NK-92 (cell line): Measurements from ENCODE around the gene BOD1.

ENCODE experiments used
- DNase-seq: peaks from one replicate; lab custom pipeline; 2025; ENCODE audit not compliant: unreplicated experiment; lab: John Stamatoyannopoulos, UW

BOD1 gene

DNA sequence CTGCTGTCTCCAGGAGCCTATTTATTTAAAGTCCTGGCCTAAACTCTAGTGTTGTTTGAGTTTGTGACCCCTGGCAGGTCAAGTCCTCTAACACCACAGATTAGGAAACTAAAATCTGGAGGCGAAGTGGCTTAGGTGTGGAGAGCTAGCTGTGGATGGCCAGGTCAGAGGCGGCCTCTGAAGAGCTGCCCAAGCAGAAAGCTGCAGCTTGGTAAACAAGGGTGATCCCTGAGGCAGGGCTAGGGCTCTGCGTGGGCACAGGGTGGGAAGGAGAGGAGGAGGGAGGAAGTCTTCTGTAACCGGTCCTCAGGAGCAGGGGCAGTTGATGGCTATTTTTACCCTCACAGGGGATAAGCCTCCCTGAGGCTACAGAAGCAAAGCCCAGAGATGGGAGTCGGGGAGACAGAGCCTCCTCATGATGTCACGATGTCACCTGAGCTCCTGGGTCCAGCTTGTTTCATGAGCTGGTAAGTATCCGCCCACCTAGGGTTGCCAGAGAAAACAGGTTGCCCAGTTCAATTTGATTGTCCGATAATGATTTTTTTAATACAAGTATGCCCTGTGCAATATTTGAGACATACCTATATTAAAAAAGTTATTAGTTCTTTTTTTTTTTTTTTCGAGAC is 25.9 kb upstream of the BOD1 start:
- no peak for DNase-seq

DNA sequence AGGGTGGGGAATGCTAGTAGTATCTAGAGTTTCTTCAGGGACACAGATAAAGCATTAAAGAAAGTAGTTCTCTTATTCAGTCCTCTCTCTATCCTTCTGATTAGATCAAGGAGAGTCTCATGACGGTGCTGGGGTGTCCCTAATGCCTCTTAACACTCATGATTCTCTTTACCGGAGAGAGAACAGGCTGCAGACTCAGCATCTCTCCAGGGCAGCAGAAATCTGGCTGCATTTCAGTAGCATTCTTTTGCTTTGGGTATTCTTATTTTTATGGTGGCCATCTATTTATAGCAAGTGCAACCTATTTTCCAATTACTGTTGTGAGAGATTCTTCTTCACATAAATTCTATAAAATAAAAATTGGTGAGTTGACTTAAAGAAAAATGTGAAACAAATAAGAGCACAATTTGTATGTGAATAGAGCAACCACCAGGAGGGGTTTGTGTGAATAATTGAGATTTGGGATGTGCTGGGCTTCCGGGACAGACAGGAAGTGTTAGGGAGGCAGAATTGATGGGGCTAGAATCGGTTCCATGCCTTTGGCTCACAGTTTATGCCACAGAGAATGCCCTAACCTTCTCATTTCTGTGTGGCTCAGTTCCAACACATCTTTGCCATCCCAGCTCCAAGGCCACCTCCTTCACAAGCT is 23.8 kb upstream of the BOD1 start:
- no peak for DNase-seq

DNA sequence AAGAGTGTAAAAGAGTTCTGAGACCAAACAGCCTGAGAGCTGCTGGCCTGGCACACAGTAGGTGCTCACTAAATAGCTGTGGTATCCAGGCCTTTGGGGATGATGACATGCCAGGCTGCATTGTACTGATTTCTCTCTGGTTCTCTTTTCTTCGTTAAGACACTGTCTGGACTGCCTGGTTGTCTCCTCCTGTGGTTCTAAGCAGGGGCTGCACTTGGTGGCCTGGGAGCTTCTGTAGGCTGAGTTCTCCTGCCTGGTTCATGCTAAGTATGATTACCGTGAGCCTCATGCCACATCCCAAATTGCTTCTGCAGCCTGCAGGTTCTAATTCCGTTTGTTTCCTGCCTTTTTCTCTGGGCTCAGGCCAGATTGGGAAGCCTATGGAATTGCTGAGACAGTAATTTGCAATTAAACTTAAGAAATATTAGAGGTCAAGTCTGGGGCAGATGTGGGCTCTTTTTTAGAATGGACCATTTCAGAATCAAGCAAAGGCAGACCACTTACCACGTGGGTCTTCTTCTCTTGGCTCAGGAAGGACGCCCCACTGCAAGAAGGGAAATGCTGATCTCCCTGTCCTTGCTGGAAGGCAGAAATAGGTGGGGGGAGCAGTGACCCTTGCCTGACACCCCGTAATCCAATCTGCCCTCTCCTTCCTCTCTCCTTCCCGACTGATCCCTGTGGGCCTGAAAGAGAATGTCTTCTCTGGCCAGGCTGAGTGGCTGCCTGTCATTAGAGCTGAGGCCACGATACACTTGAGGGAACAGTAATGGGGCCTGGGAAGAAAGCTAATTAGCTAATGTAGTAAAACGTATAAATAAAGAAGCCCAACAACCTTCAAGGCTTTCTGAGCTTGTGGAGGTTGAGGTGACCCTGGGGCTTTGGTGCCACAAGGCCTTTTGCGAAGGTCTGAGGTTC is 21.9 kb upstream of the BOD1 start:
- no peak for DNase-seq

DNA sequence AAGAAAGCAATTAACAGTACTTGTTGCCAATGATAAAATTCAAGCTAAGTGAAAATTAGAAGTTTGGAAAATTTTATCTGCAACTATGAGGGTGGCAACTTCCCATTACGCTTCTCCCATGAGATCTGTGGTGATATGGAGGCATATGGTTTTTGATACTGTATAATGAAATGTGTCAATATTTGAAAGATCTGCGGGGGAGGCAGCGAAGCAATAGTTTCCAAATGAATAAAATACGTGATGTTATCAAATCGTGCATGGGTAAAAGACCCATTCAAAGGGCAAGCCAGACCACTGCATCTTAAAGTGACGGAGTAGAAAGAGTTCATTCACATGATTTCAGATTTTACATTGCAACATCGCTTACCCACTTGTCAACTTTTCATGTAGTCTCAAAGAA is 20.9 kb upstream of the BOD1 start:
- DNase-seq, result no peak

DNA sequence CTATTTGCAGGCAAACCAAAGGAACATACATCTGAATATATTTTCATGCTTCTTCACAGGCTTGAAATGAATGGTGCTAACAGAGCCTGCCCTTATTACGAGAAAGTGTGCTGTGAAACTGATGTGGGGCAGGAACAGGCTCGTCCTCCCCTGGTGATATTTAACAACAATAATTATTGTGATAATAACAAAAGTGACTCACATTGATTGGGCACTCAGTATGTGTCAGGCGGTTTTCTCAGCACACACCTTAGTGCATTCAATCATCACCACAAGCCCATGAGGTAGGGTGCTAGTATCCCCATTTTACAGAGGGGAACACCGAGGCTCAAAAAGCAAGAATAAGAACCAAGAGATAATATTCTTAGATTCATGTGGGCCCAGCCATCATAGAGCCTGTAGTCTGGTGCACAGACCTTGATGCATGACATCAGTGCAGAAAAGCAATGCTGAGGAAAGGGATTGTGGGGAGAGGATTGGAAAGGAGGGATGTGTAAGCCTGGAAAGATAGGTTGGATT is 18.1 kb upstream of the BOD1 start:
- DNase-seq, result no peak

DNA sequence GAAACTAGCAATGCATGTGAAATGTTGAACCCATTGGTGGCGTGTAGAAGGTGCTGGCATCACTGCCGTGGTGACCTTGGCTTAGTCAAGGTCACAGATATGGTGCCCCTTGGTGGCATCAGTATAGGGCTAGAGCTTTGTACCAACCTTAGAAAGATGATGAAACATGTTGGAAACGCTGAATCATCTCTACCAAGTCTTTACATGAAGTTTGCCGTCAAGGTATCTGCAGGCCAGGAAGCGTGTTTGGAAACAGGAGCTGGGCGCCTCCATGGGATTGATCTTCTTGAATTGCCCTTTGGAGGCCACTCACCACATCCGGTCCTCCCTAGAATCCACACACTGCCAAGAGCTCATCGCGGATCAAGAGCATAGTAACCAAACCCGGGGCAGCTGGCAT is 16.9 kb upstream of the BOD1 start:
- no peak for DNase-seq

DNA sequence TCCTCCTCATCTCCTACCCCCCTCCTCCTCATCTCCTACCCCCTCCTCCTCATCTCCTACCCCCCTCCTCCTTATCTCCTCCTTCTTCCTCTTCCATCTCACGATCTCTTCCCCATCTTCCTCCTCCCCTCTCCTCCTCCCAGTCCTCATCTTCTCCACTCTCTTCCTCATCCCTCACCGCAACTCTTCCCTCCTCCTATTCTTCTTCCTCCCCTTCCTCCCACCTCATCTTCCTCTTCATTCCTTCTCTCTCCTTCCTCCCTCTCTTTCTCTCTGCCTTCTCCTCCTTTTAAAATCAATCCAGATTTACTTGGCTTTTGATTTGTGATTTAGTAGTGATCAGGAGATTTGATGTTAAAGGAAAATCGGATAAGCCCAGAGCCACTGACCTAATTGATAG is 15.0 kb upstream of the BOD1 start:
- DNase-seq, result no peak

DNA sequence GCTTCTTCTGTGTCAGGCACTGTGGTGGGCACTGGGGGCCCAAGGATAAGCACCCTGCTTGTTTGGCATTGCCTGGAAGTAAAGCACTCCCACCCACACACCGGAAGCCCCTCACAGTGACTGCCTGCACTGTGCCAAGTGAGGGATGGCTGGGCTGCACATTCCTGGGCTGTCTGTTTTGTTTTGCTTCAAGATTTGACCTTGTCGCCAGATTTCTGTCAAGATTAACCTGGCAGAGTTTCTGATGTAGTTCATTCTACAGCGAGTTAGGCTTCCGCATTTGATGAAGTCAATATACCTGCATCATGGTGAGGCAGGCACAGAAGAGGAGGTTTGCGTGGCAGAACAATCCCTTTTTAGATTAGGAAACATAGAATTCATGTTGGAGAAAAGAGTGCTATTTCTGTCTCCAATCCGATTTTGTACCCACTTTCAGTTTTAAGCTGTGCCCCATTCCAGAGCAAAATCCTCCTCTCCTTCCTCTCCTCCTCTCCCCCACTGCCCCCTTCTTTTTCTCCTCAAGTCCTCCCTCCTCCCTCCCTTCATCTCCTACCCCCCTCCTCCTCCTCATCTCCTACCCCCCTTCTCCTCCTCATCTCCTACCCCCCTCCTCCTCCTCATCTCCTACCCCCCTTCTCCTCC is 14.4 kb upstream of the BOD1 start:
- DNase-seq, result no peak

DNA sequence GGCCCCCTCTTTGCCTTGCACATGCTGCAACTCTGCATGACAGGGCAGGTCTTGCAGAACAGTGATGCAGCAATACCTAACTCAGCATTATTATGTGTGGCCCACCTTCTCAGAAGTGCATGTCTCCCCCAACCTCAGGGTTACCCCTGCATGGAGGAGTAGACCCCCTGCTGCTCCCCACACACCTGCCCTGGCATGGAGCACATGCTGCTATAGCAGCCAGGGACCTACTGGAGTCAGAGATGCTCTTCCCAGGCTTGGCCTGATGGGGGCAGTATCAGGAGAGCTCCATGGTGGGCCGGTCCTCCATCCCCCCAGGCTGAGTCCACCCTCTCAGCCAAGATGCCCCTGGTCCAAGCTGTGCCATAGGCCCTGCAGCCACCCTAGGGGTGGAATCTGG is 13.2 kb upstream of the BOD1 start:
- no peak for DNase-seq

DNA sequence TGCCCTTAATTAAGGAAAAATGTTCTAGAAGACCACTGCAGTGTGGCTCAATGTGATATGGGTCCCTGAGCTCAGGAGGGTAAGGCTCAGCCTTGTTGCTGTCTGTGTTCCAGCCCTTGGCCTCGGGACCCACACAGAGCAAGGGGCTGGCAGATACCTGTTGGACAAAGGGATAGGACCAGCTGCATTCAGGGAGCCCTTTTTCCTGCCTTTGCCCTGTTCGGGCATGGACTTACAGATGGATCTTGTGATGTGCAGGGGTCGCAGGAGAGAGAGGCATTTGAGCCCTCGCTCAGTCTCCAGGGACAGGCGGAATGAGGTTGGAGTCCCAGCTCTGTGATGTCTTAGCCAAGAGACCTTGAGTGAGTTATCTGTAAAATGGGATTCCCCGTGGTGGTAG is 12.1 kb upstream of the BOD1 start:
- no peak for DNase-seq

DNA sequence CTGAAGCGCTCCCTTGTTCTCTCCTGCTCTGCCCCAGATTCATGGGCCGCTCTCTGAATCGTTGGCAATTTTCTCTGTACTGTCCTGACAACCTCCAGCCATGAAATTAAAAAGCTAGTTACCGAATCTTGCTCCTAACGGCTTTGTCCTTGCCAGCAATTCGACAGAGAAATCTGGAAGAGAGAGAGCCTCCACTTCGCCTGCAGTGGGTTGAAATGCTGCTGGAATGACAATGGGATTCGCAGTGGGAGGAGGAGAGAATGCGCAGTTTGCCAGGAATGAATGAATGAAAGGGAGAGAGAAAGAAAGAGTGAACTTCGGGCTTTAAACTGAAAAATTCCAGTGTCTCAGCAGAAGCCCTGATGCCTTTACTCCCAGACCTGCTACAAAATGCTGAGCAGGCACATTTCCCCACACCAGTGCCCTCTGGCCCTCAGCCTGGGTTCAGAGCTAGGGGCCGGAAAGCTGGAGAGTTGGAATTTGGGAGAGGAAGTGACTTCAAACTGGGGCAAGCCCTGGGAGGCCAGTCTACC is 11.5 kb upstream of the BOD1 start:
- no peak for DNase-seq

DNA sequence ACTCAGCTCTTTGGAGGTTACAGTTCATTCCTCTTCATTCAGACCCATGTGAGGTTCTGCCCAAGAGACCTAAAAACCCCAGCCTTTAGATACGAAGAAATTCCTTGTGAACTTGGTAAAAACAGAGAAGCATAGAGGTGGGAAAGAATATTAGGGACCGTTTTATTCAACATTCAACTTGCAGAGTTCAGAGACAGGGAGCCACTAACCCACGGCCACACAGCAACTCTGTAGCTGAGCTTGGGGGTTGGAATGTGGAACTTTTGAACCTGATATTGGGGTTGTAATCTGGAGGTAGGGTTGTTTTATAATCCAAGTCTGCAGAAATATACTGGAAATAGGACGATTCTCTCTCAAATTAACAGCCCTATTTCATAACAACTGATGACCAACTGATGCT is 10.8 kb upstream of the BOD1 start:
- no peak for DNase-seq

DNA sequence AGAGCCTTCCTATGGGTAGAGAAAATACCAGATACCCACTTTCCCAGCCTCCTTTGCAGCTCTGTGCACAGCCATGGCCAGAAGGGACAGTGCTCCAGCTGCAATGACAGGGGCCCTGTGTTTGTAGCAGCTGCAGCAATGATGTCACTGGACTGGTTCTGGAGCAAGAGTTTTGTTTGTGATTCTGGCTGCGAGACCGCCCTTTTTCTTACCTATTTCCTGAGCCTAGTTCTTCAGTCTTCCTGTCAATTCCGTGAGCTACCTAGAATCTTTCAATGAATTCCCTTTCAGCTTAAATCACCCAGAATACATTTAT is 10.0 kb upstream of the BOD1 start:
- DNase-seq, result no peak

DNA sequence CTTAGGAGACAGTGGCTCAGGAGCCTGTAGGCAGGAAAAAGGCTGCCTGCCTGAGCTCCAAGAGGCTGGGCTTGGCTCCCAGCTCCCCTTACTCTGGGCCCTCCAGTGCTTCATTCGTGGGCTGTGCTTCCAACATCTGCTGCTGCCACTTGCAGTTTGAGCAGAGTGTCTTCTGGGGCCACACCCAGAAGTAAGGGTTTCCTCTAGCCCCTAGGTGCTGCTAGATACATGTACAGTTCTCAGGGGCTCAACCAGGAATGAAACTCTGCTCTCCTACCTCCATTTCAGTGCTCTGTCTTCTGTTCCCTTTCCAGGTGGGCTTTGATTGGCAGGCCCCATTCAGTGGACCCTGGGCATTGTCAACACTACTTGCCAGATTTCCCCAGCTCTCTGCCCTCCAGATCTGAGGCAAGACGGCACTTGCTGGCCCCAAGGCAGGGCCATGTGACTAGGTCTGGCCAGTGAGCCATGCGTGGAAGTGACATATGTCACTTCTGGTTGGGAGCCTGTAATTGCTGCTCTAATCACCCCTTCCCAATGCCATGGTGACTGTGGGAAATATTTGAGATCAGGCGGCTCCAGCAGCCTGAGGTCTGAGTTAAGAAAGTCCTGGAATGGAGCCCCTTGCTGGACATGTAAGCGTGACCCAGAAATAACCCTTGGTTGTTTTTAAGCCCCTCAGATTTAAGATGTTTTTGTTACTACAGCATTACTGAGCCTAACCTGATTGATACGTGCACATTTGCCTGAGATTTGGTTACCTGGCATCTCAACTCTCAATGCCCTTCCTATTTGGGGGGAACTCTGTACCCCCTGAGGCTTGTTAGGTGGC is 9.4 kb upstream of the BOD1 start:
- no peak for DNase-seq

DNA sequence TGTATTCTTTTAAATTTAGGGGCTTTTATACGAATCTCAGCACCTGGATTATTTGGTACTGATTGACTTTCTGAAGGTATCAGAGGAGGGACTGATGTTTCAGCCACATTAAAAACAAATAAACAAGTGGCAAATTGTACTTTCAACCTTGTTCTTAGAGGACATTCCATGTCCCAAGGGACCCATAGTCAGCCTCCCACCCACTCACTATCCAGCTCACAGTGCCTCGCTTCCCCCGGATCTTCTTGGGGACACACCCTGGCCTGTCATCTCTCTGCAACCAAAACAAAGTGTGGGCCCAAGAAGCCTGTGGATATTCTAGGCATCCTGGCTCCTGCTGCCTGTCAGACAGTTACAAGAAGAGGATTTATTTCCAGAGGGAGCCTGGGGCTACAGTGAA is 8.8 kb upstream of the BOD1 start:
- DNase-seq, result no peak

DNA sequence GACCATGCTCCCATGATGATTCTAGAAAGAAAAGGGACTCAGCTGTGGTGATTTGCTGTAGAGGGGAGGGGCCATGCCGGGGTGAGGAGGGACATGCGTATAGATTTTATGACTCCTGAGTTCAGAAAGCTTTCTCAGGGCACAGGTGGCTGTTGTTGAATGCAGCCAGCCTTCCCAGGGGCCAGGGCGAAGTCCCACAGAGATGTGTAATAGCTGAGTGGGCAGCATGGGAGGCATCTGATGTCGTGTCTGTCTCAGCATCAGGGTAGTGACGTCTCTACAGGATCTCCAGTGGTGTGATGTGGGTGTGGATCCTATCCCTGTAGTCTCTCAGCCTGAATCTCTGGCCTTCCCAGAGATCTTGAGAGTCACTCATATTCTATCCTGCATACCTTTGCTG is 7.8 kb upstream of the BOD1 start:
- DNase-seq, result no peak

DNA sequence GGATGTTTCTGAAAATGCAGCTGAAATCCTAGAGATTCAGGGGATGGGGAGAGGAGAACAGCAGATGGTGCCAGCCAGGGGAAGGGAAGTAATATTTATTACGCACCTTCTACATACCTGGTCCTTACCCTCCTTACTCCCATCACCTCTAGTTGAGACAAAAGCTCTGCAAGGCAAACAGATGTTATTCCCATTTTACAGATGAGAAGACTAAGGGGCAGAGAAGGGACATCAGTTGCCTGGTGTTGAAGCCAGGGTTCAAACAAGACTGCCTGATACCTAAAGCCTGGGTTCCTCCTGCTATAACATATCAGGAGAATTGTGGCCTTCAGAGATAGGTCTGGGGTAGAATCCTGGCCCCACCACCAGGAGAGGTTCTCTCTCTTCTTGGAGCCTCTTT is 7.3 kb upstream of the BOD1 start:
- no peak for DNase-seq

DNA sequence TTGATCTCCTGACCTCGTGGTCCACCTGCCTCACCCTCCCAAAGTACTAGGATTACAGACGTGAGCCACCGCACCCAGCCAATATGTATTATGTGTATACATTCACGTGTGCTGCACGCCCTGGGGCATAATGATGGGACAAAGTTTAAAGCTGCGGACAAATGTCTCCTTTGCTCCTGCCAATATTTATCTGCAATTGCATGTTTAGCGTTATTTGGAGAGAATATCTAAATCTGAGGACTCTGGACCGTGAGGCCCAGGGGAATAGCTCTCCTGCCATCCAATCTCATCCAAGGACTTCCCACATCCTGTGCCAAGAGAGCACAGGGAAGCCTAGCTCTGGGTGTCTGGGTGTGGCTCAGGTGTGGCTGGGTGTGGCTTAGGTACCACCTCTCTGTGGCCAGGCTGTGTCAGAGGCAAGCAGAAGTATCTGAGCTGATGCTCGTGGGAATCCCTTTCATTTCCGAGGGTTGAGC is 6.9 kb upstream of the BOD1 start:
- DNase-seq, result no peak

DNA sequence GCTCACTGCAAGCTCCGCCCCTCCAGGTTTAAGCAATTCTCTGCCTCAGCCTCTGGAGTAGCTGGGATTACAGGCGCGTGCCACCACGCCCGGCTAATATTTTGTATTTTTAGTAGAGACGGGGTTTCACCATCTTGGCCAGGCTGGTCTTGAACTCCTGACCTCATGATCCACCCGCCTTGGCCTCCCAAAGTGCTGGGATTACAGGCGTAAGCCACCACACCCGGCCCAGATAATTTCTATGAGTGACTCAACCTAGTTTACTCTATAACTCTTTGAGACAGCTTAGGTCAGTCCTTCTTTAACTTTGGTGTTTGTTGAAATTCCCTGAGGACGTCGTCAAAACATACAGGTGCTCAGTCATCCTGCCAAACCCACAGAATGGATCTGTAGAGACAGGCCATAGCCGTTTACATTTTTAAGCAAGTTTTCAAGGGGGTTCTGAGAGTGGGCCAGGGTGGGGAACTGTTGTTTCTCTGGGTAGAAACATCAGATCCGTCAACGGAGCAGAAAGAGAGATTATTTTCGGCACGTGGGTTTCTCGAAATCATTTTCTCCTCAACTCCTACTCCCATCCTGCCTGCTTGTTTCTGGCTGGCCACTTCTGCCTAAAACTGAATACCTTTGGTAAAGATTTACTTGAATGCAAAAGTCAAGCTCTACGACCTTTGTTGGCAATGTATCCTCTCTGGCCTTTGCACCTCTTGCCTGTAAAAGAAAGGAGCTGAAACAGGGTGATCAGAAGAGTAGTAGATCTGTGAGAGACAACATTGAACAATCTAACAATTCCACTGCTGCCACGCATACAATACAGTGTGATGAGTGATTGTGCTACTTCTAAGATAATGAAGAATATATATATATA is 6.0 kb upstream of the BOD1 start:
- no peak for DNase-seq
